HG03432 (cell line): ENCODE measurements around the gene HGFAC.

Experiments
- ATAC-seq: cut with Tn5 transposase; IDR thresholded peaks from one replicate; pipeline ENCODE4 v1.9.1; 2021; ENCODE audit warnings: mild to moderate bottlenecking, moderate library complexity; ENCODE audit not compliant: unreplicated experiment

HGFAC gene

DNA sequence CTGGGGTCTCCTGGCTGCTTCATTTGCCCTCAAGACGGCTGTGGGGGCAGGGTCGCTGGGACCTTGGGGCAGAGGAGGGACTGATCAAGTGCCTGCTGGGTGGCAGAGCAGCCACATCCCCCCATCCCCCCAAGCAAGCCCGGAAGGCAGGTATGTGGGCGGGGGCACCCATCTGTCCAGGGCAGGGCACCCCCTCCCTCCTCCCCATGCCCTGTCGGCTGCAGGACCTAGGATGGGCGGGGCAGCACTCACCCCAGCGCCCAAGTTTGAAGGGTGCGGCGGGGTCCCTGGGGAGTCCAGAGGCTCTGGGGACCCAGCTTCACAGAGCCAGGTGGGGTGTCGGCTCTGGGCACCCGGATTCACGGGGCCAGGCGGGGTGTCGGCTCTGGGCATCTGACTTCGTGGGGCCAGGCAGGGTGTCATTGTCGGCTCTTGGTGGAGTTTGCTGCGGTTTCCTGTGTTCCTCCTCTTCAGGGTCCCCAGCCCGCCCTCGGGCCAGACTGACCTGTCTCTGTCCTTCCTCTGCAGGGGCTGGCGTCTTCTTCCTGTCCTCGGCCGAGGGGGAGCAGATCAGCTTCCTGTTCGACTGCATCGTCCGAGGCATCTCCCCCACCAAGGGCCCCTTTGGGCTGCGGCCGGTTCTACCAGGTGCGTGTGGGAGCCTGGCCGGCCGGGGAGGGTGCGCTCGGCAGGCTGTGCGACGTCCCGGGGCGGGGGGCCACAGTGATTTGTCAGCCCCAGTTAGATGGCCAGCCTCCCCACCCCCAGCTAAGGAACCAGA, 43.4 kb downstream of the HGFAC start:
- no peak for ATAC-seq

DNA sequence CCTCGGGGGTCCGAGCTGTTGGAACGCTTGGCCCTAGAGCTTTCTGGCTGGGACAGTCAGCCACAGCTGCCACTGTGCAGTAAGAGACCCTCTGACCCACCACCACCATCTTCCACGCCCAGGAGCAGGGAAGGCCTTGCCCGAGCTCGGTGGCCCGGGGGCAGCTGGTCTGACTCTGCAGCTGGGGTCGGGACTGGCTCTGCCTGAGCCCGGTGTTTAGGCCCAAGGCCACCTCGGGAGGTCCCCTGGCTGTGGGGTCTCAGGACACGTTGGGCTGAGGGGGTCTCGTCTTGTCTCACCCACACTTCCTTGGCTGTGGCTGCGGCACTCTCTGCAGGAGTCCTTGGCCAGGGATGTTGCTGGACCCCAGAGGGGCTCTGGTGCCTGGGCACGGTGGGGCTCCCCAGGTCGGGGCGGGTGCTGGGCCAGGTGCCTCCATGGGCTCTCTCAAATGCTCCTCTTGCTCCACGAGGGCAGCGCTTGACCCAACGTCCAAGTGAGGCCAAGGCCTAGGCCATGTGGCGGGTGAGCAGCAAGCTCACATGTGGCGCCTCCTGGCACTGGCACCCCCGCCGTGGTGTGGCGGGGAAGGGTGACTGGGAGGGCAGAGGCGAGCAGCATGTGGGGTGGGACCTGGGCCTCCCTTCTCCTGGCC, 44.2 kb downstream of the HGFAC start:
- no peak for ATAC-seq

DNA sequence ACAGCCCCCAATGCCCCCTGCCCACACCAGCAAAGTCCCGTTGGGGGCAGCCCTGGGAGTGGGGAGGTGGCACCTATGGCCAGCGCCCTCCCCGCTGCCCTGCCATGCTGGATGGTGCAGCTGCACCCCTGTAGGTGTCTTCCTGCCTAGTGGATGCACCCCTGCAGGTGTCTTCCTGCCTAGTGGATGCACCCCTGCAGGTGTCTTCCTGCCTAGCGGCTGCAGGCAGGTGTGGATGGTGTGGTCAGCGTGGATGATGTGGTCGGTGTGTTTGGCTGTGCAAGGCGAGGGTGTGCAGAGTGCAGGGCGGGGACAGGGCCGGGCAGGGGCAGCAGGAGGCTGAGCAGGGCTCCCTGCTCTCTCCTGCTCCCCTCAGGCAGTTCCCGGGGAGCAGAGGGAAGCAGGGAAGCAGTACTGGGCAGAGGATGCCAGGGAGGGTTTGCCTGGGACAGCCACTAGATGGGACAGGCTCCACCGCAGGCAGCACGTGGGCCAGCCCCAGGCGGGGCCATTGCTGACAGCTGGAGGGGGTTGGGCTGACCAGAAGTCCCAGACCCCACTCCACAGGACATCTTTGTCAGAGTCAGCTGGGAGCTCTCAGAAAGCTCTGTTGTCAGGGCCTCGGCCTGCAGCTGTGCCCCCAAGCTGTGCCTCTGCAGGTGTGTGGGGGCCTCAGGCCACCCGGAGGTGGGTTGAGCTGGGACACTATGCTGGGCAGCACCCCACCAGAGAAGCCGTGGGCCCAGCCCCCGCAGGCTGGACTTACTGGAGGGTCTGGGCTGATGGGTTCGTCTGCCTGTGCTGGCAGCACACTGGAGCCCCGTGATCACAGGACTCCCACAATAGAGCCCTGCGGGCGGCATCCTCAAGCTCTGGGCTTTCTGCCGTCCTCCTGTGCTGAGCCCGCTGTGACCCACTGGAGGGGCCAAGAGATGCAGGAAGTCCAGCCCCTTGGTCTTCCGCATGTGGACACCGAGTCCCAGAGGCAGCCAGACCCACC, 45.1 kb downstream of the HGFAC start:
- ATAC-seq, result no peak

DNA sequence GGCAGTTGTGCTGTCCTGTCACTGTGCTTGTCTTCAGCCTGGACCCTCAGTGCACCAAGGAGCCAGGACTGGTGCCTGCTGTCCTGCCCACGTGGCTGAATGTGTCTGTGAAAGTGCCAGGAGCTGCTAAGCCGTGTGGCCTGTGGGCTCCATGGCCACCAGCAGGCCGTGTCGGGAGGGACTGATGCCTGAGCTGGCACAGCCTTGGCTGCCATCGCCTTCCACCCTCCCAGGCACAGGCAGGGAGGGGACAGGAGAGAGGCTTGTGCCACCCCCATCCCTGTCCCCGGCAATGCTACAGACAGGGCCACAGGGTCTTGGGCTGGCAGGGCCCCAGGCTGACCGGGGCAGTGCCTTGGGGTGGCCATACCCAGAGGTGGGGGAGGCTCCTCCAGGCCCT, 46.1 kb downstream of the HGFAC start:
- no peak for ATAC-seq

DNA sequence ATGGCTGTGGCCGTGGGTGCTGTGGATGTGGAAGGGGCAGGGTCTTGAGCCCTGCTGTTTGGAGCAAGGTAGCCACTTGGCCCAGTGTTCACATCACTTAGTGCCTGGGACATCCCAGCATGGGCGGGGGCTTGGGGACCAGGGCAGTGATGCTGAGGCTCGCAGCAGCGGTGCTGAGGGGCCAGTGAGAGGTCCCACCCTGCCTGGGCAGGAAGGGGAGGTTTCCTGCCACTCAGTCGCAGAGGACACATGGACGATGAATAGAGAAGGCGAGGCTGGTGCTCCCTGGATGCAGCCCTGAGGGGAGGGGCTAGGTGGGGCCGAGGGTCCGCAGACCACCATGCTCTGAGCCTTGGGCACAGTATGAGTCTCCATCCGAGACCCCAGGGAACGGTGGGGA, 47.1 kb downstream of the HGFAC start:
- no peak for ATAC-seq

DNA sequence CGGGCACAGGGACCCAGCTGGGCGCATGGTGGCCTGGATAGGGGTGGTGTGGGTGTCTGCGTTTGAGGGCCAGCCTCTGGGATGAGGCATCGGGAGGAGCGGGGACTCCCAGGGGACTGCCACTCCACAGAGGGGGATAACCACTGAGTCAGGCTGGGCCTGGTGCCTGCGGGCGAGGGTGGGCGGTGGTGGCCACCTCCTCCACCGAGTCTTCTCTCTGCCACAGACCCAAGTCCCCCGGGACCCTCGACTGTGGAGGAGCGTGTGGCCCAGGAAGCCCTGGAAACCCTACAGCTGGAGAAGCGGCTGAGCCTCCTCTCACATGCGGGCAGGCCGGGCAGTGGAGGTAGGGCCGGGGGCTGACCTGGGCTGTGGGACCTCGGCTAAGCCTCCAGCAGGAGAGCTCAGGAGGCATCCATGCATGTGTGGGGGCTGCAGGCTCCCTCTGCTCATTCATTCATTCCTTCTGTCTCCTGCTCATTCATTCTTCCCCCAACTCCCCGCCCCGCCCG, 47.7 kb downstream of the HGFAC start:
- peak; percentile 34 for ATAC-seq

DNA sequence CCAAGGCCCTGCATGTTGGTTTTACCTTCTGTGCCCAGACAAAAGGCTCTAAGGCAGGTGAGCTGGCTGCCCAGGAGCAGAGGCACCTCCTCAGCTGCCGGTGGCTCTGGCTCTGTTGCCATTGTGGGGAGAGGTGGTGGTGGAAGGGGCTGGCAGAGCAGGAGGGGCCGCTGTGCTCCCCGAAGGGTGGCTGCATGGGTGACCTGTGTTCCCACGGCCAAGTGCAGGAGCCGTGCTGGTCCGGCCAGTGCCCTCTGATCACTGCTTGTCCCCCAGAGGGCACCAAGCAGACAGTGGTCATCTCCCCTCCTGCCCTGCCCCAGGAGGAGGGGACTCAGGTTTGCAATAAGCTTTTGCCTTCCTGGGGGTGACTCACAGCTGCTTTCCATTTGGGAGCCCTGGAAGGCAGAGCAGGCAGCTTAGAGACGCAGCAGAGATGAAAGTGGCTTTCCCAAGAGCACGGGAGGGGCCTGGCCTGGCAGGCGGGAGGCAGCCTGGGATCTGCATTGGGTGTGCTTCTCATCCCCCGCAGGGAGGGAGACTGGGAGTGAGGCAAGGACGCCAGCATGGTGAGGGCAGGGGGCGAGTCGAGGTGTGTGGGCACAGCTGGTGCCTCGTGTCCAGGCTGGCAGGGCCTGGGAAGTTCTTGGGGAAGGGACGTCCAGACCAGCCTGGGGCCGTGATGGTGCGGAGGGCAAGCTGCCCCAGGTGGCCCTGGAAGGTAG, 50.1 kb downstream of the HGFAC start:
- ATAC-seq, result no peak

DNA sequence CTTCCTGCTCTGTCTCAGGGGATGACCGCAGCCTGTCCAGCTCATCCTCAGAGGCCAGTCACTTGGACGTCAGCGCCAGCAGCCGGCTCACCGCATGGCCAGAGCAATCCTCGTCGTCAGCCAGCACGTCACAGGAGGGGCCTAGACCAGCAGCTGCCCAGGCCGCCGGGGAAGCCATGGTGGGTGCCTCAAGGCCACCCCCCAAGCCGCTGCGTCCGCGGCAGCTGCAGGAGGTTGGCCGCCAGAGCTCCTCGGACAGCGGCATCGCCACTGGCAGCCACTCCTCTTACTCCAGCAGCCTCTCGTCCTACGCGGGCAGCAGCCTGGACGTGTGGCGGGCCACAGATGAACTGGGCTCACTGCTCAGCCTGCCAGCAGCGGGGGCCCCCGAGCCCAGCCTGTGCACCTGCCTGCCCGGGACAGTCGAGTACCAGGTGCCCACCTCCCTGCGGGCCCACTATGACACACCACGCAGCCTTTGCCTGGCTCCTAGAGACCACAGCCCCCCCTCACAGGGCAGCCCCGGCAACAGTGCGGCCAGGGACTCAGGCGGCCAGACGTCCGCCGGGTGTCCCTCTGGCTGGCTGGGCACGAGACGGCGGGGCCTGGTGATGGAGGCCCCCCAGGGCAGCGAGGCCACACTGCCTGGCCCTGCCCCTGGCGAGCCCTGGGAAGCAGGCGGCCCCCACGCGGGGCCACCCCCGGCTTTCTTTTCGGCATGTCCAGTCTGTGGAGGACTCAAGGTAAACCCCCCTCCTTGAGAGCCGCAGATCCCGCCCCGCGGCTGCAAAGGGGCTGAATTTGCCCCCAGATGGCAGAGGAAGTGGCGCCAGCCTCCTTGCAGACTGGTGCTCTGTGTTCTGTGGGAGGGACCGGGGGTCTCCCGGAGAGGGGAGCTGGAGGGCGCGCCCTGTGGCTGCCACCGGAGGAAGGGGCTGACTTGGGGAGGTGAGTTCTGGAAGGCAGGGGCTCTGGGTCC, 51.3 kb downstream of the HGFAC start:
- no peak for ATAC-seq

DNA sequence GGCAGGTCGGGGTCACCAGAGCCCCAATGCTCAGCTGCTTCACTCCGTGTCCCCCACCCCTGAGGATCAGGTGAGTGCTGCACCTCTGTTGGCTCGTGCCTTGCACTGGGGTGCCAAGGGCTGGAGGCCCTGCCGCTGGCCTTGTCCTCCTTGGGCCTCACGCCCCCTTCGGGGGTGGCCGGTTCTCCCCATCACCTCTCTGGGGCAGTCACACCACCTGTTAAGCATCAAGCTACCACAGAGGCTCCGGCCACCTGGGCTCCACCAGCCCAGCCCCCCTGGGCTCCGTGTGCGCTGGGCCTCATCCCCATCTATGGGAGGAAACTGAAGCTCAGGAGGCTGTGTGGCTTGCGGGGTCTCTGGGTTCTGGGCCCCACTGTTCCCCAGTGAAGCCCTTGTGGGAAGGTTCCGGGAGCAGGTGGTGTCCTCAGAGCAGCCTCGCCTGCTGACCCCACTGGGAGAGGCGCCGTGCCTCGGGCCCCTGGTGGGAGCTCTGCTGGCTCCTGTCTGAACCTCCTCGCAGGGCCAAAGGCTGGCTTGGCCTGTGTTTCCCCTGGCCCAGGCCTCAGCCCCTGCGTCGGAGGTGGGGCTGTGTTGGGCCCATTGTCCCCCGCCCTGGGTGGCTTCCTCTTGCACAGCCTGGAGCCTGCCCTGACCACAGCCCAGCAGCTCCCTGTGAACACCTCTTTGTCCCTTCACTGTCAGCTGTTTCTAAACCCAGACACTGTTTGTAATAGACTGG, 52.1 kb downstream of the HGFAC start:
- no peak for ATAC-seq

DNA sequence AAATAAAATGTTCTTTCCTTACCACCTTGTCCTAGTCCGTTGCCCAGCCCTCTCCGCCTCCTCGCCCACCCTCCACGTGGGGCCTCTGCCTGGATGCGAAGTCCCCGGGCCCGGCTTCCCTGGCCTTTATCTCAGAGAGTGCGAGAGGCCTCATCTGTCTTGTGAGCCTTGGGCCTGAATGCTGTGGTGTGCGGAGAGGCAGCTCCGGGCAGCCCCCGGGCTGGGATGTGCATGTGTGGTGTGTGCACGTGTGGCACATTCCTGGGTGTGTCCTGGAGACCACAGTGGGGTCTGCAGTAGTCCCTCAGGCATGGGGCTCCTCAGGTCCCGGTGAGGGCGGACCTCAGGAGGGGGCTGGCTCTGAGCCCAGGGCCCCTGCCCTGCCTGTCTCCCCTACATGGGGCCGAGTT, 52.7 kb downstream of the HGFAC start:
- ATAC-seq, result no peak

DNA sequence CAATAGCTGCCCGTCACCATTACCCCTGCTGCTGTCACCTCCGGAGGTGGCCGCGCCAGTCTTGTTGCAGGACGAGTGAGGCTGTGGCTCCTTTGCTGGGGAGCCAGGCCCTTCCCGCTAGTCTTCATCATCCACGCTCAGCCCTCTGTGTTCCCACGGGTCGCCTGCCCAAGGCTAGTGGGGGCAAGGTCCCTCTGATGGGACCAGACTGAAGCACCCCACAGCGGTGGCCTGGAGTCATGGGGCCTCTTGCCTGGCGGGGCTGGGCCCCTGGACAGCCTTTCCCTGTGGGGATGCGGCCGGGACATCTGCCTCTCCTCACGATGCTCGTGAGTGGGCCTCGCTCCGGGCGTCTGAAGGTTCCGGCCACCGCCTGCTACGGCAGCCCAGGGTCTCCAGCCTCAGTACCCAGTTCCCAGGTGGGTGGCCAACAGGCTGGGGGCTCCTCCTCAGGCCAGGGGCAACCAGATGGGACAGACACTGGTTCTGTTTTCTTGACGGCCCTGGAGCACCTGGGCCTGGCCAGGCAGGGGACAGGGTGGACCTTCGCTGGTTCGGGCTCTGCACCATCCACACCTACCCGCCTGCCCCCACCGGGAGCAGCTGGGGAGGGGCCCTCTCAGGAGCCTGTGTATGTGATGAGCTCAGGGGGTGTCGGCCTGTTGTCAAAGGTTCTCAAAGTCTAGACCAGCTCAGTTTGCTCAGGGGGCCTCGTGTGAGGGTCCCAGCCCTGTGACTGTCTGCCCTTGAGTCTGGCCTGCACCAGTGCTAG, 53.6 kb downstream of the HGFAC start:
- ATAC-seq, result no peak

DNA sequence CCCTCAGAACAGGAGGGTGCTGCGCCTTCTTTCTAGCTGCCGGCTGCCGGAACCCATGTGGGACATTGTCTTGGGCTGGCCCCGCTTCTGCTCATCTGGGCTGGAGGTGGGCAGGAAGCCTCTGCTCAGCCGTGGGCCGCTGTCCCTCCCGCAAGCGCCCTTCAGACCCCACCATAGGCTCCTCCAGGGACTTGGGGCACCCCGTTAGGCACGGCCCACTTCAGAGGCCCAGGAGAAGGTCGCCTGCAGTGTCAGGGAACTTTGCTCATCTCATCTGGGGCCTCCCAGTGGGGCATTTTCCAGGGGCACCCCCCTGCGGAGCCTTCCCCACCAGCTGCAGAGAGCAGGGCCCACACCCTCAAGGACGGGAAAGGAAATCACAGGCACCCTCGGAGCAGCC, 54.3 kb downstream of the HGFAC start:
- ATAC-seq, result no peak

DNA sequence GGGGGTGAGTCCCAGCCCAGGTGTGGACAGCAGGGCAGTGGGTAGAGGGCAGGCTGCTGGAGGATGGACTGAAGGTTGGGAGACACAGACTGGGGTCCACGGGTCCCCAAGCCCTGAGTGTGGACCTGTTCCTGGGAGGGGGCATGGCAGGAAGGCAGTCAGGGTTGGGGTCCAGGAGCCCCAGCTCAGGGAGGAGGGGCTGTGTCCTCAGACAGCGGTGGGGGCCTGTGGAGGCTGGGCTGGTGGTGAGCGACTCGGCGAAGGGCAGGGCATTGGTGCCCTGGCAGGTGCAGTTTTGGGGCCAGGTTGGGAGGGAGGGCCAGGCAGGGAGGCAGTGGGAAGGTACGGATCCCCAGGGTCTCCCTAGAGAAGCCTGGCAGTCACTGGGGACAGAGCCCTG, 55.3 kb downstream of the HGFAC start:
- ATAC-seq, result no peak

DNA sequence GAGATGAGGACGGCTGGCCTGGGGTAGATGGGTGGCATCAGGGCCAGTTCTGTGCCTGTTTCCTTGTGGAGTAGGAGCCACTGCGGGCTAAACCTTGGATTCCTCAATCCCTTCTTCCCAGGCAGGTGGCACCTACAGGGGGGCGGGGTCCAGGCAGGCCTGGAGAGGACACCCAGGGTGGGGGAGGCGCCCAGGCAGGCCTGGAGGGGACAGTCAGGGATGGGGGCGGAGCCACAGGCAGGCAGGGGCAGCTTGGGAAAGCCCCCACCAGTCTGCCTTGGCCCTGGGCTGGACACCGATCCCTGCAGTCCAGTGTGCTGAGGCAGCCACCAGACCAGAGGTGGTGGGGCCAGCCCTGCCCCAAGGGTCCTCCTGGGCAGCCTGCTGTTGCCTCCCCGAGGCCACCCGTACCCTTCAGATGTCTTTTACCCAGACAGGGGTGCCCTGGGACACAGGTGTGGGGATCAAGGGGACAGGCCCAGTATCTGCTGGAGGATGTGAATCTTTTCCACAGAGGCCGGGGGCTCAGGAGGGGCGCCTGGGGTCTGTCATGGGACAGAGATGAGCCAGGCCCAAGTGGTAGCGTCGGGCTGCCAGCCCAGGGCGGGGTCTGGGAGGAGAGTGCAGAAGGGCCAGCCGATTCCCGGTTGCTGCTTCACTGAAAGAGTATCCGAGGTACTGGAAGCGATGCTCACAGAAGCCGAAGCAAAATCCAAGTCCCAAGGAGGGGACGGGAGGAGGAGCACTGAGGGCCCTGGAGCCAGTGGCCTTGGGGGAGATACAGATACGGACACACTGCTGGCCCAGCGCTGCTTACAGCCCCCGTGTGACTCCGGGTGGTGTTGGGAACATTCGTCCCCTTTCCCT, 56.0 kb downstream of the HGFAC start:
- ATAC-seq, result no peak

DNA sequence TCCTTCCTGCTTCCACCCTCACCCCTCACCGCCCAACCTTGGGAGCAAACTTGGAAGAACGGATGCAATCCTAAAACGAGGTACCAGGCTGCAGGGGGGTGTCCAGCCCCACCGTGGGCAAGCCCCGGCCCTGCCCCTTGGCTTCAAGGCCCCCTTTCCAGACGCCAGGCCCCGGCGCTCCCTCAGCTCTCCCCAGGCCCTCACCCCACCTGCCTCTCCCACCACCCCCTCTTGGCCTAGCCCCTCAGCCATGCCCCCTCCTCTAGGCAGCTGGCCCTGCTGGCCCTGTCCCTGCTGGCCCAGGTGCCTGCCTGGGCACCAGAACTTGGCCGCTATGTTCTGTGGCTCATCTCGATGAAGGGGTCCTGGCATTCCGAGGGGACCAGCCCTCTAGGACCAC, 56.6 kb downstream of the HGFAC start:
- no peak for ATAC-seq
